Stimulated activated CD4-positive, alpha-beta T cell treated with anti-CD3 and anti-CD28 coated beads, Interleukin-2, amount 100 ng/mL, for 48 hours (primary cell): ENCODE results near the gene SESN1.
A peak's percentile ranks its signal among the peaks of the same experiment; 100 is the strongest.

Experiments
- DNase-seq, 2 donors: peaks; one replicate each; pipeline ENCODE4 v3.0.0-alpha.2; 2020

SESN1 gene

GRCh38 chr6:108955329-108955949, 139.2 kb downstream of the SESN1 start:
- no peak for DNase-seq

GRCh38 chr6:108953681-108954080, 141.0 kb downstream of the SESN1 start:
- no peak for DNase-seq

GRCh38 chr6:108952776-108953486, 141.7 kb downstream of the SESN1 start:
- DNase-seq, result no peak

GRCh38 chr6:108951351-108951953, 143.2 kb downstream of the SESN1 start:
- no peak for DNase-seq

GRCh38 chr6:108948181-108948661, 146.4 kb downstream of the SESN1 start:
- DNase-seq, result no peak

- DNase-seq, result no peak
Observed at GRCh38 chr6:108947114-108947854, 147.4 kb downstream of the SESN1 start.

GRCh38 chr6:108946695-108947094, 148.0 kb downstream of the SESN1 start:
- DNase-seq, result no peak

GRCh38 chr6:108945681-108946159, 148.9 kb downstream of the SESN1 start:
- DNase-seq, result no peak

- DNase-seq, result no peak
Observed at GRCh38 chr6:108944707-108945680, 149.7 kb downstream of the SESN1 start.

GRCh38 chr6:108944071-108944470, 150.6 kb downstream of the SESN1 start:
- no peak for DNase-seq

GRCh38 chr6:108942556-108943492, 151.8 kb downstream of the SESN1 start:
- DNase-seq, result peak; percentile 29 to 34

- DNase-seq, result no peak
Observed at GRCh38 chr6:108941859-108942258, 152.8 kb downstream of the SESN1 start.

GRCh38 chr6:108941281-108941680, 153.4 kb downstream of the SESN1 start:
- no peak for DNase-seq

GRCh38 chr6:108940741-108941140, 153.9 kb downstream of the SESN1 start:
- DNase-seq, result no peak

- no peak for DNase-seq
Observed at GRCh38 chr6:108937170-108937569, 157.5 kb downstream of the SESN1 start.
